ENCODE measurements around the gene SLC26A3.
"Not testable (repeated sequence)": the region's sequence is repeated elsewhere in the genome, so short reads cannot be mapped to it uniquely, and the experiment has no call there.

The SLC26A3 gene

GRCh38 chr7:107803009-107803610, at the start of gene SLC26A3:
Gene SLC26A3, minus strand, starts transcription at chr7:107803223. Its CDS starts 8,714 bp downstream, at chr7:107794509.
- DNase-seq = no peak

GRCh38 chr7:107850643-107851042, 47.6 kb upstream of the SLC26A3 start:
- DNase-seq = no peak

GRCh38 chr7:107850216-107850615, 47.2 kb upstream of the SLC26A3 start:
- no peak for DNase-seq

GRCh38 chr7:107848211-107848610, 45.2 kb upstream of the SLC26A3 start:
- not testable (repeated sequence) for DNase-seq

- DNase-seq = not testable (repeated sequence)
Measured at GRCh38 chr7:107847836-107848175, 44.8 kb upstream of the SLC26A3 start.

- DNase-seq = no peak
Measured at GRCh38 chr7:107847168-107847835, 44.3 kb upstream of the SLC26A3 start.

GRCh38 chr7:107846324-107846723, 43.3 kb upstream of the SLC26A3 start:
- DNase-seq = no peak

GRCh38 chr7:107843184-107843583, 40.2 kb upstream of the SLC26A3 start:
- no peak for DNase-seq

GRCh38 chr7:107842213-107842612, 39.2 kb upstream of the SLC26A3 start:
- no peak for DNase-seq

- no peak for DNase-seq
Measured at GRCh38 chr7:107838816-107839565, 36.0 kb upstream of the SLC26A3 start.

- no peak for DNase-seq
Measured at GRCh38 chr7:107838024-107838601, 35.1 kb upstream of the SLC26A3 start.

GRCh38 chr7:107837145-107837512, 34.1 kb upstream of the SLC26A3 start:
- DNase-seq = no peak

GRCh38 chr7:107836237-107837144, 33.5 kb upstream of the SLC26A3 start:
- DNase-seq = no peak

- DNase-seq = no peak
Measured at GRCh38 chr7:107834401-107834800, 31.4 kb upstream of the SLC26A3 start.

GRCh38 chr7:107833684-107834106, 30.7 kb upstream of the SLC26A3 start:
- no peak for DNase-seq

GRCh38 chr7:107830420-107830819, 27.4 kb upstream of the SLC26A3 start:
- no peak for DNase-seq

- DNase-seq = no peak
Measured at GRCh38 chr7:107828540-107828939, 25.5 kb upstream of the SLC26A3 start.

GRCh38 chr7:107827501-107827900, 24.5 kb upstream of the SLC26A3 start:
- DNase-seq = no peak

GRCh38 chr7:107826451-107826850, 23.4 kb upstream of the SLC26A3 start:
- DNase-seq = no peak

GRCh38 chr7:107824858-107825257, 21.8 kb upstream of the SLC26A3 start:
- no peak for DNase-seq

GRCh38 chr7:107818622-107819021, 15.6 kb upstream of the SLC26A3 start:
- no peak for DNase-seq

GRCh38 chr7:107816011-107816566, 13.1 kb upstream of the SLC26A3 start:
- DNase-seq = no peak

All from stimulated activated CD4-positive, alpha-beta T cell treated with anti-CD3 and anti-CD28 coated beads, Interleukin-2, amount 100 ng/mL, for 48 hours (primary cell).